Measurements from ENCODE around the gene ANTXR2. TPM values are rescaled to one million over a fixed set of nuclear protein-coding genes. Genes with fewer than 3 reads are reported as not detected.
A peak's percentile ranks its signal among the peaks of the same experiment; 100 is the strongest.

The ANTXR2 gene
- total RNA-seq, 1 donor from 2014 or later: 10.6 TPM

DNA sequence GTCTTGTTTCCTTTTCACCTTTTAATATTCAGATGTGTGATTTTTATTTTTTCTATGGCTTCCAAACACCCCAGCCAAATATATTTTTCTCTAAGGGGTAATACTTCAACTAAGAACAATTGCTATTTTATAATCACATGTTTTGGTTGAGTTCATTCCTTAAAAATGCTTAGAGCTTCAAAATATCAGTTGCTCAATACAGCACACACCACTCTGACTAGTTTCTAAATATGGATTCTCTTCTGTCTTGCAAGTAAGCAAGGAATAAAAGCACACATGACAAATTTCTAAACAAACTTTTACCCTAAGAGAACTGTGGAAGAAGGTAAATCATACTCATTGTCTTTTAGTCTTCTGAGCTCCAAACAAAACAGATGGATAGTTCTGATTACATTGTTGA lies 27.2 kb downstream of the ANTXR2 start:
- no peak overlapping the region for H3K27ac Mint-ChIP-seq
- intact Hi-C loops (cut with micrococcal nuclease): no loop called here
- no peak for DNase-seq
- no peak overlapping the region for H3K4me3 Mint-ChIP-seq
- H3K4me1 Mint-ChIP-seq: peaks cover 7% of the 10 kb centered on the region
- H3K9me3 Mint-ChIP-seq: peaks cover 4% of the 10 kb centered on the region
- H3K27me3 Mint-ChIP-seq: no peaks in the 10 kb centered on the region
- peaks cover 52% of the 10 kb centered on the region for H3K36me3 Mint-ChIP-seq (ENCODE audit: low read depth)

DNA sequence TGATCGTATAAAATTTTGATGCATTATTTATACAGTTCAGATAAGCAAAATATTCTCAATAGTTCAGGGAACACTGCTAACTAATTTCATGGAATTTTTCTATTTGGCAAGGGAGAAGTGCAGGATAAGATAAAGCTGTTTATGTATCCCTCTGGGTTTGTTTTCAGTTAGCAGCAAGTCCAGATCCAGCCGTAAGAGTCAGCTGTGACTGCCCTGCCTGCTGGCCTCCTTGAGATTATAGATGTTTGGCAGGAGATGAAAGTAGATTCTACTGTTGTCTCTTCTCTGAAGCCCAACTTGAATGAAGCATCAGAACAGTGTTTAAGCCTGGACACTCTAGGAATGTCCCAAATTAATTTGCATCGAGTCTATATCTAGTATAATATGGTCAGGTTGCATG lies 29.5 kb downstream of the ANTXR2 start:
- Mint-ChIP-seq H3K36me3 (ENCODE audit: low read depth) (peaks cover 50% of the 10 kb centered on the region), H3K9me3 (peaks cover 7% of the 10 kb centered on the region), H3K4me1 (peaks cover 6% of the 10 kb centered on the region), H3K27me3 (no peaks in the 10 kb centered on the region), H3K4me3 (no peak overlapping the region), H3K27ac (no peak overlapping the region)
- intact Hi-C loops (cut with micrococcal nuclease): no loop called here
- no peak for DNase-seq

DNA sequence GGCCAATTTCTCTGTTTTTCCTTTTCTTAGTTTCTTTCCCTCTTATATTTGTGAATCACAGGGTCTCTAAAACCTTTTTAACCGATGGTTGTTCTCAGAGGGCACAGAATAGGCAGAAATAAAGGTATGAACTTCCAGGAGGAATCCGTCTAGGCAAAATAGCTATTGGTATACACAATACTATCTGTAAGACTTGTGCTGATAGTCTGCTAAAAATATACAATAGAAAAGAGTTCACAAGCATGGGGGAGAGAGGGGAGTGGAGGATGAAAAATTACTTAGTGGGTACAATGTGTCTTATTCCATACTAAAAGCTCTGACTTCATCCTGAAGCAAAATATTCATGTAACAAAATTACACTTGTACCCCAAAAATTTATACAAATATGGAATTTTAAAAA lies 30.2 kb downstream of the ANTXR2 start:
- DNase-seq: no peak
- H3K4me3 Mint-ChIP-seq: no peak overlapping the region
- peaks cover 7% of the 10 kb centered on the region for H3K9me3 Mint-ChIP-seq
- H3K4me1 Mint-ChIP-seq: peaks cover 8% of the 10 kb centered on the region
- H3K27ac Mint-ChIP-seq: no peak overlapping the region
- no peaks in the 10 kb centered on the region for H3K27me3 Mint-ChIP-seq
- peaks cover 50% of the 10 kb centered on the region for H3K36me3 Mint-ChIP-seq (ENCODE audit: low read depth)
- intact Hi-C loops (cut with micrococcal nuclease): no loop called here

DNA sequence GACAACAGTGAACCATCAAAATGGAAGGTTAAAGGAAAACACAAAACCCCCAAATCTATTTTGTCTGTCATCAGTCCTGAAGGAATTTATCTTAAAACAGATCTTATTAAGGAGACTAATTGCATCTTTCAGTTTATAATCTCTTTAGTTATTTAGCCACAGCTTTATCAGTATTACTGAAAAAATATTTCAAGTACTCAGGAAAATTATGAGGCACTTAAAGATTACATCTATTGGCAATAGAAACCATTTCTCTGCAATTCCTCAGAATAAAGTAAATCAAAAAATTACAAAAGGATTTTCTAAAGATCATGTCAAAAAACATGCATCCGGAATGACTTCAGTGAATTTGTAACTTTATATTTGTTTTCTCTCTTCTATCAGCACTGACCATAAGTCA lies 35.2 kb downstream of the ANTXR2 start:
- Mint-ChIP-seq H3K4me3 (no peak overlapping the region), H3K9me3 (peaks cover 7% of the 10 kb centered on the region), H3K36me3 (ENCODE audit: low read depth) (peaks cover 35% of the 10 kb centered on the region), H3K27me3 (no peaks in the 10 kb centered on the region), H3K27ac (no peak overlapping the region), H3K4me1 (peaks cover 25% of the 10 kb centered on the region)
- no peak for DNase-seq
- intact Hi-C loops (cut with micrococcal nuclease): loop anchor here (5.0 kb wide), 1 partner anchor 34 kb away; the partner anchor contains the start of gene ANTXR2

DNA sequence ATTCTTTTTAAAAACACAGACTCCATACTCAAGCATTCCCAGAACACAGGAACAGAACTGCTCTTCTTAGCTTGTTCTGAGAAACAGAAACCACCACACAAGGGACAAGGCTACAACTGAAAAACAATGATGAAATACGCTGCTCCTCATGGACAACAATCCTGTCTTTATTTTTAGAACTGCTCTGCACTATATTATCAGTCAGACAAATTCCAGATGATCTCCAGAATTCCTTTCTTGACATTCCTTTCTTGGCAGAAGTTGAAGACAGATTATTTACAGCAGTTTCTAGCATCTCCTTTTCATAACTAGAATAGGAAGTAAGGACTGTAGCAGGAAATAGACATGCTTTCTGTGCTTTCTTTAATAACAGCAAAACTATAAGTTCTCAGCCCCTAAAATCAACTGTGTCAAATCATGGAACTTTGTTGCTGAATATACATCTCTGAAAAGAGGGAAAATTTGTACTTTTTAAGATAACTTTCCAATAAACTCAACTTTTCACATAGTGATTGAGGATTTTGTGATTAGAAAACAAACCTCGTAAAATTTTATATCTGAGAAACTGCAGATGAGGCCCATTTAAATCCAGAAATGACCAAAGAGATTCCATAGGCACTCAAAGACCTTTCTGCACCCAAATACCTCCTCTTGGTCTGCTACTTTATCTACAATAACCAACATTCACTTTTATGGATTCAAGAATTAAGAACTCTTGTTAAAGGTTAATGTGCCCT lies 35.9 kb downstream of the ANTXR2 start:
- Mint-ChIP-seq H3K27me3 (no peaks in the 10 kb centered on the region), H3K4me3 (peak overlapping the region; percentile 73), H3K27ac (peak overlapping the region; percentile 93), H3K9me3 (peaks cover 7% of the 10 kb centered on the region), H3K36me3 (ENCODE audit: low read depth) (peaks cover 33% of the 10 kb centered on the region), H3K4me1 (peaks cover 25% of the 10 kb centered on the region)
- no peak for DNase-seq
- intact Hi-C loops (cut with micrococcal nuclease): loop anchor here (5.0 kb wide), 1 partner anchor 35 kb away; the partner anchor contains the start of gene ANTXR2

DNA sequence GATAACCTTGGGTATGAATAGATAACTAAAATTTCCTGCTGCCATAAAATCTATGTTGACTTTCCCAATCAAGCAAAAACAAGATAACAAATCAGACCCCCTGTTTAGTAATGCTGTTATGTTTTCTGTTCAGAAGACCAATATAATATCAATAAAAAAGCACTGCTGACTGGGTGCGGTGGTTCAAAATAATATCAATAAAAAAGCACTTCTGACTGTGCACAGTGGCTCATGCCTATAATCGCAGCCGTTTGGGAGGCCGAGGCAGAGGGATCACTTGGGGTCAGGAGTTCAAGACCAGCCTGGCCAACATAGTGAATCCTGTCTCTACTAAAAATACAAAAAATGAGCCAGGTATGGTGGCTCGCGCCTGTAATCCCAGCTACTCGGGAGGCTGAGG lies 36.7 kb downstream of the ANTXR2 start:
- DNase-seq: no peak
- H3K4me3 Mint-ChIP-seq: peak overlapping the region; percentile 27
- intact Hi-C loops (cut with micrococcal nuclease): loop anchor here (5.0 kb wide), 1 partner anchor 36 kb away; the partner anchor contains the start of gene ANTXR2
- H3K4me1 Mint-ChIP-seq: peaks cover 25% of the 10 kb centered on the region
- H3K36me3 Mint-ChIP-seq (ENCODE audit: low read depth): peaks cover 31% of the 10 kb centered on the region
- peak overlapping the region; percentile 35 for H3K27ac Mint-ChIP-seq
- H3K27me3 Mint-ChIP-seq: no peaks in the 10 kb centered on the region
- peaks cover 4% of the 10 kb centered on the region for H3K9me3 Mint-ChIP-seq

DNA sequence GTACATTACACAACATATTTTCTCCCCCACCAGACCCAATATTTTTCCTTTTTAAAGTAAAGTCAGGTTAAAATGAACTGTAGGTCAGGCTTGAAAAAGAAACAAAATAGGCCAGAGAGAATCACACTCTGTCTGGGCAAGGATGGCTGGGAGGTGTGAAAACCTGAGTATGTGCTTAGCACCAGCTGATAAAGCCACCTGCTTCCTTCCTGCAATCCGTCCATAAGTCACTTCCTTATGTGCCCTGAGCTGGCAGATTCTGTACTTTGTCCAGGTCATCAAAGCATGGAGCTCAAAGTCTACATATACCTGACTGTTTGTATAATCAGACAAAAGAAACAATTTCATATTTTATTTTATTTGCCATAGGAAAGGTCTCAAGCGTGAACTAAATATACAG lies 37.7 kb downstream of the ANTXR2 start:
- peaks cover 25% of the 10 kb centered on the region for H3K4me1 Mint-ChIP-seq
- H3K36me3 Mint-ChIP-seq (ENCODE audit: low read depth): peaks cover 33% of the 10 kb centered on the region
- intact Hi-C loops (cut with micrococcal nuclease): loop anchor here (2.0 to 5.0 kb wide), 2 partner anchors 19 to 37 kb away; partner anchors contain the start of gene ANTXR2
- peak; percentile 68 for DNase-seq
- peak overlapping the region; percentile 34 for H3K27ac Mint-ChIP-seq
- H3K9me3 Mint-ChIP-seq: peaks cover 4% of the 10 kb centered on the region
- no peaks in the 10 kb centered on the region for H3K27me3 Mint-ChIP-seq
- no peak overlapping the region for H3K4me3 Mint-ChIP-seq

DNA sequence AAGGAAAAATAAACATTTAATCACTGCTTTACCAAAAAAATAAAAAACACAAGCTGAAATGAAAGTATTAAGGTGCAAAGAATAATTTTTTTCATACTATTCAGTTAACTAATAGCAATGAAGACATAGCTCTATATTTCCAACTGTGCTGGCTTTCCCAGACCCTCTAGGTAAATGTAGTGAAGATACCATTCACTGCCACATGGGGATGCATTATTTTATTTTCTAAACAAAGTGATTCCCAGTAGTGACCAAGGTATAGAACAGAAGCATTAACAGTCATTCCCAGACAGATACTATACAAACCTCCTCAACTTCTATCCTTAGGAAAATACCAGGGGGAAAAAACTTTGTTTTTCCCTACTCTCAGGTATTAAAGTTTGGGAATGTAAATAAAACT lies 39.4 kb downstream of the ANTXR2 start:
- Mint-ChIP-seq H3K36me3 (ENCODE audit: low read depth) (peaks cover 19% of the 10 kb centered on the region), H3K9me3 (no peaks in the 10 kb centered on the region), H3K27ac (no peak overlapping the region), H3K4me3 (no peak overlapping the region), H3K27me3 (no peaks in the 10 kb centered on the region), H3K4me1 (peaks cover 25% of the 10 kb centered on the region)
- DNase-seq: no peak
- intact Hi-C loops (cut with micrococcal nuclease): no loop called here

DNA sequence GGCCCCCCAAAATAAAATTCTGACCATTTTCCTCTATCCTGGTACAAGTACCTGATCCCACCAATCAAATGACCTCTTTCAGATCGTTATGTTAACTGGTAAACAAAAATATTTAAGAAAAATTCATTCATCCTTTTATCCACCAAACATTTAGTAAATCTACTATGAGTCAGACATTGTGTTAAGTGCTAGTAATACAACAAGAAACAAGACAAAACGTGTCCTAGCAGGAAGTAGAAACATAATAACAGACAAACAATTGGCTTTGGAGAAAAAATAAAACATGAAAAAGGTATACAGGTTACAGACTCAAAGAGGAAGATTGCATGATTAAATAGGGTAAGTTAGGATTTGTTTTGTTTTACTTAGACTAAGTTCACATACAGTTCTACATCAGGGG lies 43.7 kb downstream of the ANTXR2 start:
- H3K27ac Mint-ChIP-seq: no peak overlapping the region
- no peak overlapping the region for H3K4me3 Mint-ChIP-seq
- H3K4me1 Mint-ChIP-seq: no peaks in the 10 kb centered on the region
- H3K27me3 Mint-ChIP-seq: no peaks in the 10 kb centered on the region
- intact Hi-C loops (cut with micrococcal nuclease): no loop called here
- DNase-seq: no peak
- peaks cover 28% of the 10 kb centered on the region for H3K36me3 Mint-ChIP-seq (ENCODE audit: low read depth)
- H3K9me3 Mint-ChIP-seq: no peaks in the 10 kb centered on the region

DNA sequence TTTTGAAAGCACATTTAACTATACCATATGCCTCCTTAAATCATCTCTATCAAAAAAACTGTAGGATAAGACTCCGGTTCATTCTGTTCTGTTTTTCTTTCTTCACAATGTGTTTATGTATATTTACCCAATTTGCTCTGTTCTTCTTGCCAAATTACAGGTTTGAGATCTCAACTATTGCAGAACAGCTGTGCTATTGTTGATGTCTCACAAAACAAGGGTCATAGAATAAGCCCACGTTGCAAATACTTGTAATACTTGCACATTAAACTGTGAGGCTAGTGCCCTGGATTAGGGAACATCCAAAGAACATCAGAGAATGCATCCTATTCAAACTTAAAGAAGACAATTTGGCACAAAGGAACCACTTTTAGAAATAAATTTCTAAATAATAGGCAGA lies 45.4 kb downstream of the ANTXR2 start:
- no peak overlapping the region for H3K27ac Mint-ChIP-seq
- no peak for DNase-seq
- H3K4me3 Mint-ChIP-seq: no peak overlapping the region
- H3K36me3 Mint-ChIP-seq (ENCODE audit: low read depth): peaks cover 32% of the 10 kb centered on the region
- no peaks in the 10 kb centered on the region for H3K27me3 Mint-ChIP-seq
- intact Hi-C loops (cut with micrococcal nuclease): no loop called here
- no peaks in the 10 kb centered on the region for H3K4me1 Mint-ChIP-seq
- no peaks in the 10 kb centered on the region for H3K9me3 Mint-ChIP-seq

DNA sequence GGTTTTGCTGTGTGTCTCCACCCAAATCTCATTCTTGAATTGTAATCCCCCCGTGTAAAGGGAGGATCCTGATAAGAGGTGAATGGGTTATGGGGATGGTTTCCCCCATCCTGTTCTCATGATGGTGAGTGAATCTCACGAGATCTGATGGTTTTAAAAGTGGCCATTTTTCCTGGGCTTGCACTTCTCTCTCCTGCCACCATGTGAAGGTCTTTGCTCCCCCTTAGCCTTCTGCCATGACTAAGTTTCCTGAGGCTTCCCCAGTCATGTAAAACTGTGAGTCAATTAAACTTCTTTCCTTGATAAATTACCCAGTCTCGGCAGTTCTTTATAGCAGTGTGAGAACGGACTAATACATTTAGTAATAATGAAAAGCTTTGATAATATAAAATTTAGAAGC lies 46.9 kb downstream of the ANTXR2 start:
- intact Hi-C loops (cut with micrococcal nuclease): no loop called here
- no peak overlapping the region for H3K4me3 Mint-ChIP-seq
- H3K4me1 Mint-ChIP-seq: peaks cover 4% of the 10 kb centered on the region
- no peak overlapping the region for H3K27ac Mint-ChIP-seq
- no peaks in the 10 kb centered on the region for H3K27me3 Mint-ChIP-seq
- peaks cover 9% of the 10 kb centered on the region for H3K9me3 Mint-ChIP-seq
- H3K36me3 Mint-ChIP-seq (ENCODE audit: low read depth): peaks cover 37% of the 10 kb centered on the region
- no peak for DNase-seq

DNA sequence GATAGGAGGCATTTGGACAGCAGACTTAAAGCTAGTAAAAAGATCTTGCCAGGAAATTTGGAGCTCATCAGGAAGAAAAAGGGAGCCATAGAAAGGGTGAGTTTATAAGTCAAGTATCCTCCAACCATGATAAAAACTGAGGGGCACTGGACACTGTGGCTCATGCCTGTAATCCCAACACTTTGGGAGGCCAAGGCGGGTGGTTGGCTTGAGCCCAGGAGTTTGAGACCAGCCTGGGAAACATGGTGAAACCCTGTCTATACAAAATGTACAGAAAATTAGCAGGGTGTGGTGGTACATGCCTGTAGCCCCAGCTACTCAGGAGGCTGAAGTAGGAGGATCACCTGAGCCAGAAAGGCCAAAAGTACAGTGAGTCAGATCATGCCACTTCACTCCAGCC lies 48.7 kb downstream of the ANTXR2 start:
- no peak overlapping the region for H3K4me3 Mint-ChIP-seq
- H3K4me1 Mint-ChIP-seq: peaks cover 4% of the 10 kb centered on the region
- no peak for DNase-seq
- intact Hi-C loops (cut with micrococcal nuclease): no loop called here
- H3K36me3 Mint-ChIP-seq (ENCODE audit: low read depth): peaks cover 40% of the 10 kb centered on the region
- peaks cover 9% of the 10 kb centered on the region for H3K9me3 Mint-ChIP-seq
- no peaks in the 10 kb centered on the region for H3K27me3 Mint-ChIP-seq
- no peak overlapping the region for H3K27ac Mint-ChIP-seq

DNA sequence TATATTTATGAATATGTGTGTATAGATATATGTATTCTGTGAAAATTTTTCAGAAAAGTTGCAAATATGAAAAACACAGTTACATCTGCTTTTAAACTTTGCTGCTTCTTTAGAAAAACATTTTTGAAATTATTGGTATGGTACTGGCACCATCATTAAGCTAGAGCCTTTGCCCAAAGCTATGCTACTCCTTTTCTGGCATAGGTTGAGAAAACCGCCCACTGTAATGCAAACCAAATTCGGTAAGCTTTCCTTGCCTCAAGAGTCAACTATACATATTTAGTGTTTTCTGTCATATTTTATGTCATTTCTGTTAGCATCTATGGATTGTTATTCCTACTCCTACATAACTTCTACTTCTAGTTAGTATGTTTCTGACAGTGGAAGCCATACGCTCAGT lies 50.7 kb downstream of the ANTXR2 start:
- no peak overlapping the region for H3K27ac Mint-ChIP-seq
- peaks cover 4% of the 10 kb centered on the region for H3K4me1 Mint-ChIP-seq
- H3K27me3 Mint-ChIP-seq: no peaks in the 10 kb centered on the region
- intact Hi-C loops (cut with micrococcal nuclease): no loop called here
- H3K9me3 Mint-ChIP-seq: peaks cover 9% of the 10 kb centered on the region
- H3K4me3 Mint-ChIP-seq: no peak overlapping the region
- H3K36me3 Mint-ChIP-seq (ENCODE audit: low read depth): peaks cover 43% of the 10 kb centered on the region
- DNase-seq: no peak

DNA sequence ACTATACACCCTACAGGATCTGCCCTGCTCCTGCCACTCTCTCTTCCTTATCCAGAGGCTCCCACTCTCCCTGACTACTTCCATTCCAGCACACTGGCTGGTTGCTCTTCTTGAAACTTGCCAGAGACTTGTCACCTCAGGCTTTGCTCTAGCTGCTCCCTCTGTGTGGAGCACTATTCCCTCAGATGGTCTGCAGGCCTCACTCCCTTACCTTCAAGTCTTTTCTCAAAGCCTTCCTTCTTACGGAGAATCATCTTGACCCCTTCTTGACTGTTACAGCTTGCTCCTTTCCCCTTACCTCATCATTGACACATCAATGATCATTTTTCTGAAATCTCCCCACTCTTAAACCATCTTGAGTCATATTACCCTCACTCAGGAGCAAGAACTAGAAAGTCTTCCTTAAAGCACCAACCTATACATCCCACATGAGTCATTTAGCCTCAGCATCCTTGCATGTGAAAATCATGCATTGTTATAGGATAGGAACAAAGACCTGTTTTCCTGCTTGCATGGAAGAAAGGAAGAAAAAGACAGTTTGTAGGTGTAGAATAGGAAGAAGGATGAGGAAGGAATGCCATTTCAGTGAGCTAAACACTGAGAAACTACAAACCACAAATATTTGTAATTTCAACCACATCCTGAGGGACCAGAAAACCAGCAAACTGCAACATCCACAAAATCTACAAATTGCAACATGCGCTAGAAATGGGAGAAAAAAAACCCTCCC lies 55.7 kb downstream of the ANTXR2 start:
- peak; percentile 61 for DNase-seq
- H3K4me1 Mint-ChIP-seq: peaks cover 8% of the 10 kb centered on the region
- peaks cover 26% of the 10 kb centered on the region for H3K36me3 Mint-ChIP-seq (ENCODE audit: low read depth)
- H3K4me3 Mint-ChIP-seq: no peak overlapping the region
- intact Hi-C loops (cut with micrococcal nuclease): loop anchor here (1.0 kb wide), 1 partner anchor 10 kb away; no protein-coding TSS in a partner anchor
- H3K27ac Mint-ChIP-seq: no peak overlapping the region
- H3K9me3 Mint-ChIP-seq: peaks cover 7% of the 10 kb centered on the region
- H3K27me3 Mint-ChIP-seq: no peaks in the 10 kb centered on the region
